T-helper 1 cell treated with Interleukin-12 subunit alpha and Interleukin-12 subunit beta and Interleukin-4 antibody, amounts not matched to agents 30 μg/mL and 1 μg/mL, for 36 hours (primary cell): ENCODE results near the gene KAT6B.

Experiments used
- H3K27ac Mint-ChIP-seq: one replicate; pipeline ENCODE4 v1.8.0; 2021; ENCODE audit warnings: mild to moderate bottlenecking, mixed read lengths
- H3K27me3 Mint-ChIP-seq: one replicate; pipeline ENCODE4 v1.8.0; 2021; ENCODE audit warnings: low read depth, mixed read lengths
- H3K36me3 Mint-ChIP-seq: one replicate; pipeline ENCODE4 v1.8.0; 2021; ENCODE audit warnings: low read depth, mixed read lengths
- H3K4me1 Mint-ChIP-seq: one replicate; pipeline ENCODE4 v1.8.0; 2021; ENCODE audit warnings: low read depth, mixed read lengths
- H3K4me3 Mint-ChIP-seq: one replicate; pipeline ENCODE4 v1.8.0; 2021; ENCODE audit warnings: mild to moderate bottlenecking, moderate library complexity, mixed read lengths
- H3K9me3 Mint-ChIP-seq: one replicate; pipeline ENCODE4 v1.8.0; 2021; ENCODE audit warnings: mixed read lengths

KAT6B gene

DNA sequence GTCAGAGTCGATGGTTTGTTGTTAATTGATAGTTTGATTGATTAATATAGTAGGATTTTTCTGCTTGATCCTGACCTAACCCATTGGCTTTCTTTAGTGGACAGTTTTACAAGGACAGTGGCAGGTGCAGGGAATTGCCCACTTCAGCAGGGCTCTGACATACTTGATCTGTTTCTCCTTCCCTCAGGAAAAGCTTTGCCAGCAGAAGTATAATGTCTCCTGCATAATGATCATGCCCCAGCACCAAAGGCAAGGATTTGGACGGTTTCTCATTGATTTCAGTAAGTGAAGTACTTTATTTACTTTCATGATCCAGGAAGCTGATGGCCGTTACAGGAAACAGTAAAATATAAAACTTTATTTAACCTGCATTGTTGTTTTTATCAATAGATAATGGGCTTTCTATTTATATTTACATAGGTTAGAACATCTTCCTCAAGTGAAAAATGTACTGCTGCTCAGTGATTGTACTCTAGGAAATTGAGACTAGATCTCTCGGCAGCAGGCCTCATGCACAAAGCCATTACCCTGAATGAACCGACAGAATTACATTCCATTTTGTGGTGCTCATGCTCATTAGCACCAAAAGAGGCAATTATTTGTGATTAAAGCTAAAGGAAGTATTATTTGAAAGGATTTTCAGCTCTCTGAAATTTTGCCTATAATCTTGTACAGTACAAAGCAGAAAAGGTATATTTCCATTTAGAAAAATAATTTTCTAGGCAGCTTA lies 162.6 kb downstream of the KAT6B start:
- Mint-ChIP-seq H3K4me3 (no peak overlapping the region), H3K9me3 (no peaks in the 10 kb centered on the region), H3K27me3 (no peaks in the 10 kb centered on the region), H3K36me3 (peaks cover 29% of the 10 kb centered on the region), H3K4me1 (peaks cover 18% of the 10 kb centered on the region), H3K27ac (no peak overlapping the region)

- Mint-ChIP-seq H3K36me3 (peaks cover 22% of the 10 kb centered on the region), H3K9me3 (no peaks in the 10 kb centered on the region), H3K4me1 (peaks cover 31% of the 10 kb centered on the region), H3K4me3 (no peak overlapping the region), H3K27ac (peak overlapping the region; percentile 0), H3K27me3 (no peaks in the 10 kb centered on the region)
These were observed 165.0 kb downstream of the KAT6B start for GRCh38 chr10:74991435-74991834.

DNA sequence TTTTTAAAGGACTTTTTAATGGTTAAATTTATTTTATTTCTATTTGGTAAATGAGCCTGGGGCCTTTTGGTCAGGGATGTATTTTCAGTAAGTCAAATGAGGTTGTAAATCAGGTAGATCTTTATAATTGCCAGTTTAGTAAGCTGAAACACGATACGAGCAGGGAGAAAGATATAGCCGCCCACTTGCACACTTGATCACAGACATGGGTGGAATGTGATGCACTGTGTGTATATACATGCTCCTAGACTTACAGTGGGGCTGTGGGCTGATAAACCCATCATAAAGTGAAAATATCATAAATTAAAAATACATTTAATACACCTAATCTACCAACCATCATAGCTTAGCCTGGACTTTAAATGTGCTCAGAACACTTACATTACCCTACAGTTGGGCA lies 165.7 kb downstream of the KAT6B start:
- peaks cover 19% of the 10 kb centered on the region for H3K36me3 Mint-ChIP-seq

DNA sequence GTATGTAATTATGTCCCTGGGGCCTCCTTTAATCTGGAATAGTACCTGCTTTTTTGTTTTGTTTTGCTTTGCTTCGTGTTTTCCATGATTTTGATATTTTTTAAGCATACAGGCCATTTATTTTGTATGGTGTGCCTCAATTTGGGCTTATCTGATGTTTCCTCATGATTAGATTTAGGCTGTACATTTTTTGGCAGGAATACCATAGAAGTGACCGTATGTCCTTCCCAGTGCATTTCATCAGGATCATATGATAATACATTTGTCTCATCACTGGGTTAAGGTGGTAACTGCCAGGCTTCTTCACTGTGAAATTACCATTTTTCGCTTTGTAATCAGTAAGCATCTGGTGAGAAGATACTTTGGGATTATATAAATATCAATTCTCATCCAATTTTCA lies 167.2 kb downstream of the KAT6B start:
- H3K9me3 Mint-ChIP-seq, result no peaks in the 10 kb centered on the region
- H3K27me3 Mint-ChIP-seq, result no peaks in the 10 kb centered on the region
- H3K4me3 Mint-ChIP-seq, result no peak overlapping the region
- H3K36me3 Mint-ChIP-seq, result peaks cover 19% of the 10 kb centered on the region
- peaks cover 23% of the 10 kb centered on the region for H3K4me1 Mint-ChIP-seq
- H3K27ac Mint-ChIP-seq, result no peak overlapping the region

More for the DNA sequence above, 165.7 kb downstream of the KAT6B start:
- Mint-ChIP-seq H3K27ac (no peak overlapping the region), H3K4me1 (peaks cover 31% of the 10 kb centered on the region), H3K9me3 (no peaks in the 10 kb centered on the region), H3K4me3 (no peak overlapping the region), H3K27me3 (no peaks in the 10 kb centered on the region)

GRCh38 chr10:74994854-74995253 lies 168.5 kb downstream of the KAT6B start:
- no peaks in the 10 kb centered on the region for H3K9me3 Mint-ChIP-seq
- no peaks in the 10 kb centered on the region for H3K27me3 Mint-ChIP-seq
- H3K27ac Mint-ChIP-seq, result no peak overlapping the region
- H3K4me3 Mint-ChIP-seq, result no peak overlapping the region
- H3K36me3 Mint-ChIP-seq, result peaks cover 19% of the 10 kb centered on the region
- peaks cover 21% of the 10 kb centered on the region for H3K4me1 Mint-ChIP-seq

GRCh38 chr10:74995806-74996205 lies 169.4 kb downstream of the KAT6B start:
- Mint-ChIP-seq H3K27me3 (no peaks in the 10 kb centered on the region), H3K36me3 (peaks cover 18% of the 10 kb centered on the region), H3K4me3 (no peak overlapping the region), H3K27ac (no peak overlapping the region), H3K9me3 (no peaks in the 10 kb centered on the region), H3K4me1 (peaks cover 22% of the 10 kb centered on the region)

DNA sequence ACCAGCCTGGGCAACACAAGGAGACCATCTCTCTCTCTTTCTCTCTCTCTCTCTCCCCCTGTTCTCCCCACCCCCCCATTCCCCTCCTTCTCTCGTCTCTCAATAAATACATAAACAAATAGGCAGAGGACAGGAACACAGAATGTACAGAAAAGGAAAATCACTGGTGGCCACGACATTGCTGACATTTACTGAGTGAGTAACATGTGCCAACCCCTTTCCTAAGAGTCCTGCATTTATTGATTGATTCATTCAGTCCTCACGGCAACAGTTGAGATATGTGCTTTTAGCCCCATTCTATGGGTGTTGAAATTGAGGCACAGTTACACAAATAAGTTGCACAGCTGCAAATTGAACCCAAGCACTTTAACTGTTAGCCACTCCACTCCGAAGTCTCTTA lies 170.8 kb downstream of the KAT6B start:
- Mint-ChIP-seq H3K4me1 (peaks cover 23% of the 10 kb centered on the region), H3K36me3 (peaks cover 13% of the 10 kb centered on the region), H3K27ac (no peak overlapping the region)

DNA sequence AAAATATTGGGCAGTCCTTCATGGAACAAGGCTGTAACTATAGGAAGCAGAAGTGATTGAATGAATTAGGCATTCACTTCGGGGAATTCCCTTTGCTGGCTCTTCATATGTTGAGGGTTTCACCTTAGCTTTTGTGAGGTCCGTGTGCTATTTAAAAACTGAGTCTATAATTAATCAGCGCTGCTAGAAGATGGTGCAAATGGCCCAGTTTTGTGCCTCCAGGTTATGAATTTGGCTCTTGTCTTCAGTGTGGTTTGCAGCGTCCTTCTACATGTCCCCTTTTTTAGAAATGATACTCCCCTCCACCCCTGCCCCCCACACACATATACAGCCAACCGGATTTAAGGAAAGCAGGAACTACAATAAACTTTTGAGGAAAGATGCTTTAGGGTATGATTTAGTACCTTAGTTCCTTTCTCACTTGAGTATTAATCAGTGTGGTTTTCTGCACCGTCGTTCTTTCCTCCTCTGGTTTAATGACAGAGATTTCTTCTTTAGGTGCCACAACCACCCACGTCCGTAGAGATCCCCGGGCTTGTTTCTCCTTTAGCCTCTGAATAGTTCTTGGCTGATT lies 174.4 kb downstream of the KAT6B start:
- H3K4me3 Mint-ChIP-seq, result no peak overlapping the region
- H3K9me3 Mint-ChIP-seq, result no peaks in the 10 kb centered on the region
- H3K27ac Mint-ChIP-seq, result no peak overlapping the region
- peaks cover 5% of the 10 kb centered on the region for H3K36me3 Mint-ChIP-seq
- peaks cover 10% of the 10 kb centered on the region for H3K4me1 Mint-ChIP-seq
- H3K27me3 Mint-ChIP-seq, result no peaks in the 10 kb centered on the region

More for the DNA sequence above, 170.8 kb downstream of the KAT6B start:
- Mint-ChIP-seq H3K9me3 (no peaks in the 10 kb centered on the region), H3K4me3 (no peak overlapping the region), H3K27me3 (no peaks in the 10 kb centered on the region)

DNA sequence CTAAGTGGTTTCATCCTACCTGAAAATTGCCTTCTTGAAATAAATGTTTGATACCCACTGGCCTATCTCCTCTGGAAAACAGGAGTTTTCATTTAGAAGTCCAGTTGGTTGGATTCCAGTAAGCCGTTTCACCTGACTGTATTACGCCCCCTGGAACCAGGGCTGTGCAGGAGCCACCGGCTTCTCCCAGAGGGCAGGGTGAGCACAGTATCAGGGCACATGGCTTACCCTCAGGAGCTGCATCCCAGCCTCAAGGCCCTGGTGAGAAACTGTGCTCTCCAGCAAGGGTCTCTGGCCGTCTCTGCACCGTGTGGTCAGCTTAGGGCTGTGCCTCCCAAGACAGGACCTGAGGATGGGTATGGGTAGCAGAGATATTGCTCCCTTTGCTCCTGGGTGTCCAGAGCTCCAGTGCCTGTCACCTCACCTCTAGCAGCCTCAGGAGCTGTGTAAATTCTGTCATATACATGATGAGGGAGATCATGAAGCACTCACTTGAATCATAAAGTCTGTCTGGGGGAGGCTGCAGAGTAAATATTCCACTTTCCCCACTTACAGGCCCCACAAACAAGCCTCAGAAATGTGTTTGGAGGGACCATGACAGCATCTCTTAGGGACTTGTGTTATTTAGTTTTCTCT lies 175.4 kb downstream of the KAT6B start:
- H3K4me3 Mint-ChIP-seq, result no peak overlapping the region
- H3K27ac Mint-ChIP-seq, result no peak overlapping the region
- H3K9me3 Mint-ChIP-seq, result no peaks in the 10 kb centered on the region
- no peaks in the 10 kb centered on the region for H3K36me3 Mint-ChIP-seq
- peaks cover 6% of the 10 kb centered on the region for H3K4me1 Mint-ChIP-seq
- no peaks in the 10 kb centered on the region for H3K27me3 Mint-ChIP-seq

GRCh38 chr10:75002351-75002725 lies 175.9 kb downstream of the KAT6B start:
- H3K9me3 Mint-ChIP-seq, result no peaks in the 10 kb centered on the region
- no peak overlapping the region for H3K27ac Mint-ChIP-seq
- no peak overlapping the region for H3K4me3 Mint-ChIP-seq
- peaks cover 2% of the 10 kb centered on the region for H3K36me3 Mint-ChIP-seq
- peaks cover 10% of the 10 kb centered on the region for H3K4me1 Mint-ChIP-seq
- H3K27me3 Mint-ChIP-seq, result no peaks in the 10 kb centered on the region

GRCh38 chr10:75002967-75003594 lies 176.7 kb downstream of the KAT6B start:
- H3K27ac Mint-ChIP-seq, result no peak overlapping the region
- H3K4me3 Mint-ChIP-seq, result no peak overlapping the region
- H3K9me3 Mint-ChIP-seq, result no peaks in the 10 kb centered on the region
- peaks cover 17% of the 10 kb centered on the region for H3K4me1 Mint-ChIP-seq
- H3K36me3 Mint-ChIP-seq, result peaks cover 5% of the 10 kb centered on the region
- no peaks in the 10 kb centered on the region for H3K27me3 Mint-ChIP-seq

- Mint-ChIP-seq H3K4me1 (peaks cover 21% of the 10 kb centered on the region), H3K9me3 (no peaks in the 10 kb centered on the region), H3K36me3 (peaks cover 5% of the 10 kb centered on the region), H3K27me3 (no peaks in the 10 kb centered on the region), H3K4me3 (no peak overlapping the region), H3K27ac (no peak overlapping the region)
These were observed 177.5 kb downstream of the KAT6B start for GRCh38 chr10:75003891-75004290.

- H3K9me3 Mint-ChIP-seq, result no peaks in the 10 kb centered on the region
- peaks cover 21% of the 10 kb centered on the region for H3K4me1 Mint-ChIP-seq
- H3K27me3 Mint-ChIP-seq, result no peaks in the 10 kb centered on the region
- H3K27ac Mint-ChIP-seq, result peak overlapping the region; percentile 19
- peak overlapping the region; percentile 54 for H3K4me3 Mint-ChIP-seq
- peaks cover 7% of the 10 kb centered on the region for H3K36me3 Mint-ChIP-seq
These were observed 181.2 kb downstream of the KAT6B start for GRCh38 chr10:75007646-75008045.

- Mint-ChIP-seq H3K4me3 (peak overlapping the region; percentile 58), H3K9me3 (peaks cover under 1% of the 10 kb centered on the region), H3K27ac (no peak overlapping the region), H3K36me3 (peaks cover 11% of the 10 kb centered on the region), H3K4me1 (peaks cover 34% of the 10 kb centered on the region), H3K27me3 (no peaks in the 10 kb centered on the region)
These were observed 182.6 kb downstream of the KAT6B start for GRCh38 chr10:75008952-75009351.

DNA sequence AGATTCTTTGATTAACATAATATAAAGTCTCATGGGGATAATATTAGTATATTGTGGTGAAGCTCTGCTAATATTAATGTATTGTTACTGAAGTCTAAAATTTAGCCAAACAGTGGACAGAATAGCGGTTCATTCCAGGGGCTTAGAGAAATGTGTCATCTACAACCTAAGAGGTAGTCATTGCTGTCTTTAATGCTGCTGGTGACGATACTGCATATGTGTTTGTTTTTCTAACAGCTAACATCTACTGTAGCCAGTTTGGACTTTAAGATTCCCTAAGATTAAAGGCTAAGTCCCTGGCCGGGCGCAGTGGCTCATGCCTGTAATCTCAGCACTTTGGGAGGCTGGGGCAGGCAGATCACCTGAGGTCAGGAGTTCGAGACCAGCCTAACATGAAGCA lies 183.0 kb downstream of the KAT6B start:
- Mint-ChIP-seq H3K27ac (no peak overlapping the region), H3K4me3 (no peak overlapping the region), H3K36me3 (peaks cover 12% of the 10 kb centered on the region), H3K9me3 (peaks cover 3% of the 10 kb centered on the region), H3K27me3 (no peaks in the 10 kb centered on the region), H3K4me1 (peaks cover 37% of the 10 kb centered on the region)
